GM19397 (cell line): ENCODE measurements around the gene OR6B1.

Experiments
- ATAC-seq: cut with Tn5 transposase; IDR thresholded peaks from one replicate; pipeline ENCODE4 v1.9.1; 2021; ENCODE audit warnings: mild to moderate bottlenecking, moderate library complexity; ENCODE audit not compliant: unreplicated experiment

Gene OR6B1

DNA sequence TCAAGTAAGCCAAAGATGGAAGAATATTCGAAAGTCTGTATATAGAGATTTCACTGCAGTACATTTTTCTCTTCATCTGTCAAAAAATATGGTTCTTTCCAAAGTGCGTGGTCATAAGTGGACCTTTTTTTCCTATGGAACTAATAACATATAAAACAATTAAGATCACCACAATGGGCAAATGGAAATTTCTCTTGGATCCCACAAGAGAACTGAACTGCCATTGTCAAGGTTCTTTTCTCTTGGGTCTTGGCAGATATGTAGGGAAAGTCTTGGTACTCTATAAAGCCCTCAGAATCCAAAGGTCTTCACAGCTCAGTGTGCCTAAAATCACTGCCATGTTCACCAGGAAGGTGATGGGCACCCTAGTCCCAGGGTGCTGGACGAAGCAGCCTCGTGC is at the start of gene OR6B1:
OR6B1 (plus strand) TSS at position 301 of the 400 bp plus-strand sequence. CDS start 3,677 bp downstream, outside the sequence.
- no peak for ATAC-seq

- ATAC-seq: no peak
Observed at GRCh38 chr7:143953421-143953820, 46.7 kb upstream of the OR6B1 start.

DNA sequence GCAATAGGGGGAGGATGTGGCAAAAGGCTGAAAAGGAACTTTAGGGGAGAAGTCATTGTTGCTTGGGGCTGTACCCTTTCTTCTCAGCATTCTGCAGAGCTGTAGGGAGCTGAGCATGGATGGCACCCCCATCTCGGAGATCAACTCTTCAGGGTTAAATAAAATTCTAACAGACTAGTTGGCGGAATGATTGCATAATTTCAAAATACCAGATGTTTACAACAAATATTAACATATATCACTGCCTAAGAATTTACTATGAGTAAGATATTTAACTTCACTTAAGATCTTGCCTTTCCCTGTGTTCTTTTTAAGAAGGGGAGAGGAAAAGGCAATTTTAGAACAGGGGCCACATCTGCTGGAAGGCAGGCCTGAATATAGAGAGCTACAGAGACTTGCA is 46.0 kb upstream of the OR6B1 start:
- ATAC-seq: no peak

GRCh38 chr7:143954544-143954943 is 45.6 kb upstream of the OR6B1 start, which contains the start of gene OR2F1:
Gene OR2F1 (plus strand): TSS chr7:143954844. CDS start chr7:143959971, 5,127 bp downstream.
- ATAC-seq: no peak

DNA sequence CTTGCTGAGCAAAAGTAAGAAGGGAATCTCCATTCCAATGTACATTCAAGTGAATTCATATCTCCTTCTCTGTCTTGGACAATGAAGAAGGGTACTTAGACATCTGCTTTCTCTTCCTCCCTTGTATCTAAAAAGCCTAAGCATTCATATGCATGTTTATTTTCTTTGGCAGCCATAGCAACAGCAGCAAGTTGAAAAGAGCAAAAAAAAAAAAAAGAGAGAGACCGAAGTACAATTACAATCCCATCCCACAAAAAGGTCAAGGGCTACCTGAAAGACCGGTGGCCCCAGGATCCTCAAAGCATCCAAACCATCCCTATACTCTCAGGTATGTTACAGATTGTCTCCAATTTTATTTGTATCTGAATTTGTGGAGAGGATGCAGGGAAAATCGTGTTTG is 41.3 kb upstream of the OR6B1 start:
- no peak for ATAC-seq

- no peak for ATAC-seq
Observed at GRCh38 chr7:143960813-143961610, 39.1 kb upstream of the OR6B1 start.

DNA sequence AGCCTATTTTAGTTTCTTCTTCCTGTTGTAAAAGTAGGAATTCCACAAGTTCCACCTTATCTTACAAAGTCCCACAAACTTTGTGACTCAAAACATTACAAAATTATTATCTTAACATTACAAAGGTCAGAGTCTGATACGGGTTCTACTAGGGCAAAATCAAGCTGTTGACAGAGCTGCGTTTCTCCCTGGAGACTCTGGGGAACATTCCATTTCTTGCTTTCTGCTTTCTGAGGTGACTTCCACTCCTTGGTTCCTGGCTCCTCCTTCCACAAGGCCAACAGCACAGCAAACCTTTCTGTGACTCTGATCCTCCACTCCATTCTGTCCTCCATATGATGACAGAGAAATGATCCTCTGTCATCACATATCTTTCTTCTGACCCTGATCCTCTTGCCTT is 34.8 kb upstream of the OR6B1 start:
- no peak for ATAC-seq

DNA sequence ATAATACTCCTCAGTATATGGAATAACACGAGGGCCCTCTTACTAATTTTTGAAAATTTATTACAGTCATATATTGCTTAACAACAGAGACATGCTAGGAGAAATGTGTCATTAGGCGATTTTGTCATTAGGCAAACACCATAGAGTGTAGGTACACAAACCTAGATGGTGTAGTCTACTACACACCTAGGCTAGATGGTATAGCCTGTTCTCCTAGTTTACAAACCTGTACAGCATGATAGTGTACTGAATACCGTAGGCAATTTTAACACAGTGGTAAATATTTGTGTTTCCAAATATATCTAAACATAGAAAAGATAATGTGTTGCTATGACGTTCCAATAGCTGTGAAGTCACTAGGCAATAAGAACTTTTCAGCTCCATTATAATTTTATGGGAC is 32.7 kb upstream of the OR6B1 start:
- ATAC-seq: no peak

GRCh38 chr7:143973870-143974416 is 26.2 kb upstream of the OR6B1 start:
- ATAC-seq: no peak

DNA sequence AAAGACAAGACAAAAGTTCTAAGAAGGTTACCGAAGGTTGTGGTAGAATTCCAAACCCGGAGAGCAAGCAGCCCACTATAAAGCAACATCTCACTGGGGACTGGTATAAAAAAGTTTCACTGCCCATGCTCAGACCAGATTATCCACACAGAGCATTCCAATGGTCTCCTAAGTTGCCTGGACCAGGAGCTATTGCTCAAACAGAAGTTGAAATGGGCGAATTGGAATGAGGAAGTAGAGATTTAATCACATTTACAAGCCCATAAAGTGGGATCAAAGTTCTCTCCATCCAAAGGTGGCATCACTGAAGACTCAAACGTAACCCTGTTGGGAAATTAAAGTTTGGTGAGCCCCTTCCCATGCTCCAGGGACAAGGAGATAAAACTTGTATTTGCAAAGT is 25.7 kb upstream of the OR6B1 start:
- ATAC-seq: no peak

GRCh38 chr7:143975617-143976016 is 24.5 kb upstream of the OR6B1 start:
- no peak for ATAC-seq

DNA sequence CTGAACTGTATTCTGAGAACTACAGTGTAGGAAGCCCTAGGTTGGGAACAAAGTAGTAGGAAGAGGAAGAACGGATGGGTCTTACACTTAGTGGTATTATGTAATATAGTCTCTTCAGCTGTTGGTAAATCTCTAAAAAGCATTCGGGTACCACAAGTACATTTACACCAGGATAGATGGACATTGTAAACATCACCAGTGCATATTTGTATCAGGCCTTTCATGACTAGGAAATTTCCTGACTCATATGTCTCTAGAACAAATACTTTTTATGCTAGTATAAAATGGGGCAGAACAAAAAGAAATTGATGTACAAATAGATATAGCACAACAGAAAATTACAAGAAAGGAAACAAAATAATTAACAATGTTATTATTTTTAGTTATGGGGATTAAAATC is 21.5 kb upstream of the OR6B1 start:
- no peak for ATAC-seq

- no peak for ATAC-seq
Observed at GRCh38 chr7:143979359-143979758, 20.8 kb upstream of the OR6B1 start.

DNA sequence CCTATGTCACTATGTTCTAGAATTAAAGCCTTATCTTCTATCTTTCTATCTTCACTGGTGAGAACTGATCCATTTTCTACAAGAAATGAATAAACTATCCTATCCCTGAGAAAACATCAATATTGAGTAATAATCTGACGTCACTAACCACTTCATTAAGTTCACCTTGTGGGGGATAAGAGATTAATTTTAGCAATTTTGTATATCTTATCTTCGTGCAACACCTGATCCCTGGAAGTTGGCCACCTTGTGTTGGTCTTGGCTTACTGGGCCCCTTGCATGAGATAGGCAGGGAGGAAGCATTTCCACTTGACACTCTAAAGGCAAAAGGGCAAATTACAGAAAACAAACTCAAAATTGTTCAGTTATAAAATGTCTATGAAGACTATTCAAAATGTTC is 20.1 kb upstream of the OR6B1 start:
- no peak for ATAC-seq

DNA sequence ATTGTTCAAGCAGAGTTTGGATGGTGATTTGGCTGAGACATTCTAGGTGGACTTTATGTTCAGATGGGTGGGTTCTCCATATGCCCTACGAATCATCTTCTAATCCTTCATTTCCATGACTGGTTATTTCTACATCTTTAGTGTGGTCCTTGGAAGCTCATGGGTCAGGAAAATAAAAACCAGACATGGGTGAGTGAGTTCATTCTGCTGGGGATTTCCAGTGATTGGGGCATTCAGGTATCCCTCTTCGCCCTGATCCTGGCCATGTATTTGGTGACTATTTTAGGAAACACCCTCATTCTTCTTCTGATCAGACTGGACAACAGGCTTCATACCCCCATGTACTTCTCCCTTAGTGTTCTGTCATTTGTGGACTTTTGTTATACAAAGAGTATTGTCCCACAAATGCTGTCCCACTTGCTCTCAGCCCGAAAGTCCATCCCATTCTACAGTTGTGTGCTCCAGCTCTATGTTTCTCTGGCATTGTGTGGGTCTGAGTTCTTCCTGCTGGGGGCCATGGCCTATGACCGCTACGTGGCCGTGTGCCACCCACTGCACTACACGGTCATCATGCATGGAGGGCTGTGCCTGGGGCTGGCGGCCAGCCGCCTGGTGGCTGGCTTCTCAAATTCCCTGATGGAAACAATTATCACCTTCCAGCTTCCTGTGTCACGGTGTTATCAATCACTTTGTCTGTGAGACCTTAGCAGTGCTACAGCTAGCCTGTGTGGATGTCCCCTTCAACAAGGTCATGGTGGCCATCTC is 19.2 kb upstream of the OR6B1 start:
- ATAC-seq: no peak

DNA sequence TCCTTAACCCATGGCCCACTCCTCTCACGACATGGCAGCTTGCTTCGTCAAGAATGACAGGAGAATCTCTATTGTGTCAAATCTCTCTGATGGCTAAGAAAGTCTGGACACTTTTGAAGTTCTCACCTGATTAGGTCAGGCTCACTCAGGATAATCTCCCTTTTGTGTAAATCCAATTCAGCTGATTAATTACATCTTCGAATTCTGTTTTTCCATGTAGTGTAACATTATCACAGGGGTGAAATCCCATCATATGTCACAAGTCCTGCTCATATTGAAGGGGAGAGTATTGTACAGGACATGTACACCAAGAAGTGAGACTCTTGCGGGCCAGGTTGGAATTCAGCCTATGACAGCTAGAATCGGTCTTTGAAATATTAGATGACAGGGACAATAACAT is 16.2 kb upstream of the OR6B1 start:
- ATAC-seq: no peak

GRCh38 chr7:143987513-143987912 is 12.6 kb upstream of the OR6B1 start:
- no peak for ATAC-seq

DNA sequence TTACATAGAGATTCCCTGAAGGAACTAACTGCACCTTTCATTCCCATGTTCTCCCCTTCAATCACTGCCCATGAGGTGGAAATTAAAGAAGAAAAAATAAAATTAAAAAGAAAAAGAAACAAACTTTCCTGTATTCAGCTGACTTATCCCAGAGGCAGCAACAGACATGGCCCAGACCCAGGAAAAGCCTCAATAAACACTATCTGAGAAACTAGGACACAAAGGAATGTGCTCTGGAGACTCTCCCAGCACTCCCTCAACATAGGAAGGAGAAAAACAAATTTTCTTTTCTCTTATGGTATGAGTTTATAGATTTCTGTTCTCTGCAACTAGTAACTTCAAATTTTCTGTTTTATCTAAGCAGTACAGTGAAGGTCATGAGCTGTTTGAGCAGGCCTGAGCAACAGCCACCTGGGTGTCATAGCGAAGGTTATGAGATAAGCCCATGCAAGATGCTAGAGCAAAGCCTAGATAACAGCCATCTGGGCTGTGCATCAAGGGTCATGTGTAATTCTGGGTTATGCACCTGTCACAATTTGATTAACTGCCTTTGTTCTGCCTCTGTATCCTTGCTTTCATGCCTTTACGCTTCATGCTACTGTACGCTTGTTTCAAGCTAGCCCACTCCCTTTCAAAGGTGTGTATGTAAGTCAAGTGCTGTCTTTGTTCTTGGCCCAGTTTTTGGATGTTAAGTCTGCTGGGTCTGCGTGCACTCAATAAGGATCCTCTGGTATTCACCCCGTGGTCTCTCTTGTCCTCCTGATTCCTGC is 11.0 kb upstream of the OR6B1 start:
- ATAC-seq: no peak

GRCh38 chr7:143992670-143993069 is 7.5 kb upstream of the OR6B1 start:
- ATAC-seq: no peak

- no peak for ATAC-seq
Observed at GRCh38 chr7:143993924-143994323, 6.2 kb upstream of the OR6B1 start.

- no peak for ATAC-seq
Observed at GRCh38 chr7:144001543-144001942, 1.4 kb downstream of the OR6B1 start.
